Skin of body (tissue), 2 donors: ENCODE measurements around the gene FOXN4. TPM values are rescaled to one million over a fixed set of nuclear protein-coding genes. Genes with fewer than 3 reads are reported as not detected.
"Not testable (repeated sequence)": the region's sequence is repeated elsewhere in the genome, so short reads cannot be mapped to it uniquely, and the experiment has no call there.

Experiments used
- DNase-seq: peaks from one replicate; lab custom pipeline; 2025; lab: John Stamatoyannopoulos, UW
- total RNA-seq: library from RNA; depleted of rRNA; stranded (reverse); fragments of >200 nt; gene quantifications from one replicate; pipeline ENCODE4 v1.2.3, GENCODE V29; 2014

The FOXN4 gene
- 0.10 TPM for total RNA-seq

- no peak for DNase-seq
Measured at GRCh38 chr12:109308534-109309380, at the start of gene FOXN4. Gene FOXN4, minus strand, starts transcription at chr12:109309284. Its CDS starts 963 bp downstream, at chr12:109308321.

- no peak for DNase-seq
Measured at GRCh38 chr12:109358154-109358869, 49.2 kb upstream of the FOXN4 start.

- no peak for DNase-seq
Measured at GRCh38 chr12:109357032-109357431, 47.9 kb upstream of the FOXN4 start.

GRCh38 chr12:109356577-109356976 is 47.5 kb upstream of the FOXN4 start:
- DNase-seq, result no peak

GRCh38 chr12:109352184-109352583 is 43.1 kb upstream of the FOXN4 start:
- no peak for DNase-seq

GRCh38 chr12:109347589-109347988 is 38.5 kb upstream of the FOXN4 start, which contains the start of gene MYO1H:
Gene MYO1H, plus strand, starts transcription at chr12:109347900. Its CDS starts 61 bp downstream, at chr12:109347961.
- no peak for DNase-seq

GRCh38 chr12:109346920-109347319 is 37.8 kb upstream of the FOXN4 start:
- DNase-seq, result no peak

GRCh38 chr12:109345428-109345827 is 36.3 kb upstream of the FOXN4 start:
- DNase-seq, result no peak

- no peak for DNase-seq
Measured at GRCh38 chr12:109343677-109344076, 34.6 kb upstream of the FOXN4 start.

GRCh38 chr12:109336593-109336992 is 27.5 kb upstream of the FOXN4 start:
- no peak for DNase-seq

- no peak for DNase-seq
Measured at GRCh38 chr12:109334887-109335286, 25.8 kb upstream of the FOXN4 start.

- no peak for DNase-seq
Measured at GRCh38 chr12:109331301-109331952, 22.3 kb upstream of the FOXN4 start.

GRCh38 chr12:109330282-109331230 is 21.5 kb upstream of the FOXN4 start:
- no peak for DNase-seq

- DNase-seq, result no peak
Measured at GRCh38 chr12:109329686-109330085, 20.6 kb upstream of the FOXN4 start.

GRCh38 chr12:109329003-109329402 is 19.9 kb upstream of the FOXN4 start:
- DNase-seq, result no peak

- not testable (repeated sequence) for DNase-seq
Measured at GRCh38 chr12:109321294-109321693, 12.2 kb upstream of the FOXN4 start.

- DNase-seq, result no peak
Measured at GRCh38 chr12:109310247-109311125, 1.4 kb upstream of the FOXN4 start.

- DNase-seq, result no peak
Measured at GRCh38 chr12:109309381-109310246, 530 bp upstream of the FOXN4 start.

GRCh38 chr12:109307051-109307450 is 2.0 kb downstream of the FOXN4 start:
- DNase-seq, result no peak
